Left colon (tissue), 2 donors: Measurements from ENCODE around the gene ANKRD49. TPM values are rescaled to one million over a fixed set of nuclear protein-coding genes. Genes with fewer than 3 reads are reported as not detected.

Experiments used
- ATAC-seq: fragments of 200-7000 bp; cut with Tn5 transposase; one replicate; pipeline ENCODE4 v1.9.1; 2020; ENCODE audit warnings: mild to moderate bottlenecking, moderate library complexity
- DNase-seq, 2 donors: peaks; one replicate each; pipeline ENCODE4 v3.0.0-alpha.2; 2020
- intact Hi-C, 2 donors: fragments of 100-400 bp; cut with DNase I in 1 of 2; cut with micrococcal nuclease in 1 of 2; formaldehyde crosslinking; loops; one replicate each; pipeline versions ENCODE4 v1.11.2 to v1.14.0; 2022; cut with DNase I, micrococcal nuclease
- long read RNA-seq: library from polyadenylated mRNA; unstranded; transcript quantifications from one replicate; pipeline ENCODE4 v2.0.0, GENCODE V29; 2021
- total RNA-seq, 2 donors: library from RNA; stranded (reverse); fragmentation: NEBNext Ultra II Directional; extraction: Animal tissue kit (Norgen Biotek cat#: 25700); gene quantifications; one replicate each; pipeline ENCODE4 v1.2.1, GENCODE V29; 2021
- donor health status: DM: no; HTN: no; CAD: no.
- donor health status: DM: yes; HTN: yes; CAD: no.

The ANKRD49 gene, protein sequence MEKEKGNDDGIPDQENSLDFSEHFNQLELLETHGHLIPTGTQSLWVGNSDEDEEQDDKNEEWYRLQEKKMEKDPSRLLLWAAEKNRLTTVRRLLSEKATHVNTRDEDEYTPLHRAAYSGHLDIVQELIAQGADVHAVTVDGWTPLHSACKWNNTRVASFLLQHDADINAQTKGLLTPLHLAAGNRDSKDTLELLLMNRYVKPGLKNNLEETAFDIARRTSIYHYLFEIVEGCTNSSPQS
- total RNA-seq, result 10 to 100 TPM; 11.7 to 13.8 TPM
- long read RNA-seq, transcript ANKRD49-210 (3 exons, 2,268 nt), result major isoform, 7 of 13 reads
- long read RNA-seq, partial matches to known transcripts, result 0 of 13 reads
- long read RNA-seq, other reads (novel, unspliced or antisense), result 2 of 13 reads

DNA sequence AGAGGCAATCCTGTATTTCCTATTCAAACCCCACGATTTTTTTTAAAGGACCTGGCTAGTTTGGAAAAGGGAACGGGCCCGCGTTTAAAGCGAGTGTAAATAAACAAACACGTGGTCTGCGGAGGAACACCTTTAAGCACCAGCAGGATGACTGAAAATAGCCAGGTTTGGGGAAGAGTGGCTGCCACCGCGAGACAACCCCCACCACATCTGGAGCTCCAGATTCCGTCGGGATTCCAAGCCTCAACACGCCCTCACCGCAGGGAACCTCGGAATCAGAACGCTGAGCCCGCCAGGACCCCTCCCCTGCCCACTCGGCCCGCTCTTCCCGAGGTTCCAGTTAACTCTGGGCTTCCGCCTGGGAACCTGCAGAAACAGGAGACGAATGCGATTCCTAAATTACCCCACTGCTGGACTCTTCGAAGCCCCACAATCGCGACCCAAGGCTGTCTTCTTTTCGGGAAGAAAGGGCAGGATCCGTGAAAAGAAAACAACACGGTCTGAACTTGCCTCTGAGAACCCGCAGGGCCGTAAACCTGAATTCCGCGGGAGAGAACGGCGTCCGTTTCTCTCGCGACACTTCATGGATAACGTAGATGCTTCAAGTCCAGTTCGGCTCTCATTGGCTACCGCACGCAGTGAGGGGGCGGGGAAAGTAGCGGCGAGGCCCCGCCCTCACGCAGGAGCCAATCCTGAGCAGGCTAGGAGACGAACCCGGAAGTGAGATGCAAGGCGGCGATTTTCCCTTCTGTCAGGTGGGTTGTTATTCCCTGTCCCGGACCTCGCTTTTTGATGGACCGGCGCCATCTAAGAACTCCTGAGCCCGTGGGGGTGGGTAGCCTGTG is at the start of gene ANKRD49, which contains the start of gene MRE11:
TSS of gene ANKRD49 (plus strand) at position 704 of the 845 bp plus-strand sequence. CDS start 2,710 bp downstream, outside the sequence.
TSS of gene MRE11 (minus strand) at position 564 of the 845 bp plus-strand sequence. CDS start 1,043 bp downstream, outside the sequence.
- intact Hi-C loops, result no loop called here
- DNase-seq (peak; percentile 97), ATAC-seq (peak; percentile 100)

DNA sequence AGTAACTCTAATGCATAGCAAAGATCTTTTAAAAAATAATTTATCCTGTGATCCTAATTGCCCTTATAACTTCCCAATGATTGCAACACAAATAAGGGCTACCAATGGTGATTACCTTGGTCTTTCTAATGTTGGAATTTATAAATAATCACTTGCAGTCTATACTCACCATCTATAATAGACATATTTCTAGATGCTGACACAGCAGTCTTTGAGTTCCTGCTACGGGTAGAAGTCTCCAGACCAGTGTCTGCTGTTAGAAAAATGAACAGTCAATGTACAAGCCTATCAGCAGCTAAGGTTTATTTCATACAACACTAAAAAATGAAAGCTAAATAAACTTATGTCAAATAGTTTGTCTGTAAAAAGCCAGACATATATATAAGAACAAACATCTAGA is 48.1 kb upstream of the ANKRD49 start:
- no peak for ATAC-seq
- intact Hi-C loops, result no loop called here
- DNase-seq, result no peak

DNA sequence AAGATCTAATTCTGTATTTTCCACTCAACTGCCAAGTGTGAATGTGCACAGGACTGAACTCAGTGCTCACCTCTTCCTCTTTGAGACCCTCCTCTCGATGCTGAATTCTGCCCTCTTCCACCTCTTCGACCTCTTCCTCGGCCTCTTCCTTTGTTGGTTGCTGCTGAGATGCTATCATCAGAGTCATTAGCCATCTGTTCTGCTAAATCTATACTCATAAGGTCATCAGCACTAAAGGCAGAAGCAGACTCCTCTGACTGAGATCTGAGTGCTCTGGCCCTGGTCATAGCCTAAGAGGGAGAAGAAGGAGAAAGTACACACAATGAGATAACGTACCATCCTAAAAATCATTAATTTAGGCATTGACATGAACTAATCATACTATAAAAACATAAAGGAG is 46.6 kb upstream of the ANKRD49 start:
- intact Hi-C loops, result no loop called here
- no peak for ATAC-seq
- no peak for DNase-seq

DNA sequence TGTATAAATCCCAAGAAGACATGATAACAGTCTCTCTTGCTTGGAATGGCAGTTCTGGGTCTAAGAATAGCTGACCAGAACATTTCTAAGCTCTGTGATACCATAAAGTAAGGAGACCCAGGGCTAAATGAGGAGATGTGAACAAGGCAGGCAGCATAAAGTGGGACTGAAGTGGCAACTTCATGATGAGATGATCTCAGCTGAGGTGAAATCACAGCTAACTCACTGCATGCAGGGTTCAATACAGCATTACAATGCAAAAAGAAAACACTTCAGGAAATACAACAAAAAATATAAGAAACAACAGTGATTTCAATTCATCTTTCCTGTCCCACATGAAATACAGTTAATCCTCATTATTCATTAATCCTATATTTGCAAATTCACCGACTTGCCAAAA is 44.8 kb upstream of the ANKRD49 start:
- DNase-seq (no peak), ATAC-seq (no peak)
- intact Hi-C loops, result no loop called here

DNA sequence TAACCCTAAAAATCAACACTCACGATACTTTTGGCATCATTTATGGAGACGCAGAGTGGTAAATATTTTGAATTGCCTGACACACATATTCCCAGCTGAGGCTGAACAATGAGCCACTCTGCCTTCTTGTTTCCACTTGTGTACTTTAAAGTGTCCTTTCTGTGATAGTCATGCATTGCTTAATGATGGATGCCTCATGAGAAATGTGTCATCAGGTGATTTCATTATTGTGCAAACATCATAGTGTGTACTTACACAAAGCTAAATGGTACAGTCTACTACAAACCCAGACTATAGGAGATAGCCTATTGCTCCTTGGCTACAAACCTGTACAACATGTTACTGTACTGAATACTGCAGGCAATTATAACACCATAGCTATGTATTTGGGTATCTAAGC is 44.3 kb upstream of the ANKRD49 start:
- intact Hi-C loops, result no loop called here
- ATAC-seq, result peak; percentile 21
- no peak for DNase-seq

DNA sequence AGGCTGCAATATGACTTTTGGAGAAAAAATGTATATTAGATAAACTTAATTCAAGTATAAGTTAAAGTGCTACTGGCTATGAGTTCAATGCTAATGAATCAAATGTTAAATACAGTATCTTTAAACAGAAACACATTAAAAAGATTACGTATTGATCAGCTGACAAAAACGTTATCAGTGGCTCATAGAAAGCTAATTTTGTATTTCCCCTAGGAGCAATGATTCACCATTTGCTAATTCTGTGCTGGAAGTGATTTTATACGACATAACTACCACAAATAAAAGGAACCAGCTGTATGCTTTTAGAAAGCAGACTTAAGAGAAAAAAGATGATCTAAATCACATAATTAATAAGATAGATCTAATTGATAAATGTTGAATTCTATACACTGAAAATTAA is 43.7 kb upstream of the ANKRD49 start:
- ATAC-seq (no peak), DNase-seq (no peak)
- intact Hi-C loops, result no loop called here

DNA sequence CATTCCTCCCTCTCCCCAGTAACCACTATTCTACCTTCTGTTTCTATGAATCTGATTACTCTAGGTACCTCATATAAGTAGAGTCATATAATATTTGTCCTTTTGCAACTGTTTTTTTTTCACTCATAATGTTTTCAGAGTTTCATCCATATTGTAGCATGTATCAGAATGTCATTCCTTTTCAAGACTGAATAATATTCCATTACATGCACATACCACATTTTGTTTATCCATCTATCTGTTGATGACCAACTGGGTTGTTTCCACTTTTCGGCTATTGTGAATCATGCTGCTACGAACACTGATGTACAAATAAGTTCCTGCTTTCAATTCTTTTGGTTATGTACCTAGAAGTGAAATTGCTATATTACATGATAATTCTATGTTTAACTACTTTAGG is 40.8 kb upstream of the ANKRD49 start:
- DNase-seq, result no peak
- ATAC-seq, result no peak
- intact Hi-C loops, result no loop called here

DNA sequence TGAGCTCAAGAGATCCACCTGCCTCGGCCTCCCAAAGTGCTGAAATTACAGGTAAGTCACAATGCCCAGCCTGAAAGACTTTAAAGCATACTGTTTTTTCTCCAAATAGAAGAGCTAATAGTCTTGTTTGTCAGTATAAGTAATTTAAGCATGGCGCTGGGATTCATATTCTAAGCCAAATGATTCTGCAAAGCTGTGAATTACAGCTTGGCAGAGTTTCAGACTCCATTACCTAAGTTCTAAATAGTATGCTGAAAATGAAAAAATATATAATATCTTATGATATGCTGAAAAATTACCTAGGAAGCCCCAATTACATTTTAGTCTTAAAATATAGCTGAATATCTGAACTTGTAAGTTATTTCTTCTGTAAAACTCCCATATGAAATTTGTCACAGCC is 39.5 kb upstream of the ANKRD49 start:
- no peak for DNase-seq
- intact Hi-C loops, result no loop called here
- no peak for ATAC-seq

DNA sequence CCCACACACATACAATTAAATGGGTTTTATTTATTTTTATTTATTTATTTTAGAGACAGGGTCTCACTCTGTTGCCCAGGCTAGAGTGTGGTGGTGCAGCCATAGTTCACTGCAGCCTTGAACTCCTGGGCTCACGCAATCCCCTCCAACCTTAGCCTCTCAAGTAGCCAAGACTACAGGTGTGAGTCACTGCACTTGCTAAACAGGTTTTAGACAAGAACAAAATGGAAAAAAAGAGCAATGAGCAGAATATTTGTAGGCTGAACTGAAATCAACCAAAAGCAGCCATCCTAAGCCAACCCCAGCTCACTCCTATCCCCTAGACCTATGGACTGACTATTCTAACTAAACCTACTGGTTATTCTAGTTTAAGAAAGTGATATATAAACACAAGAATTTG is 37.9 kb upstream of the ANKRD49 start:
- intact Hi-C loops, result no loop called here
- no peak for ATAC-seq

DNA sequence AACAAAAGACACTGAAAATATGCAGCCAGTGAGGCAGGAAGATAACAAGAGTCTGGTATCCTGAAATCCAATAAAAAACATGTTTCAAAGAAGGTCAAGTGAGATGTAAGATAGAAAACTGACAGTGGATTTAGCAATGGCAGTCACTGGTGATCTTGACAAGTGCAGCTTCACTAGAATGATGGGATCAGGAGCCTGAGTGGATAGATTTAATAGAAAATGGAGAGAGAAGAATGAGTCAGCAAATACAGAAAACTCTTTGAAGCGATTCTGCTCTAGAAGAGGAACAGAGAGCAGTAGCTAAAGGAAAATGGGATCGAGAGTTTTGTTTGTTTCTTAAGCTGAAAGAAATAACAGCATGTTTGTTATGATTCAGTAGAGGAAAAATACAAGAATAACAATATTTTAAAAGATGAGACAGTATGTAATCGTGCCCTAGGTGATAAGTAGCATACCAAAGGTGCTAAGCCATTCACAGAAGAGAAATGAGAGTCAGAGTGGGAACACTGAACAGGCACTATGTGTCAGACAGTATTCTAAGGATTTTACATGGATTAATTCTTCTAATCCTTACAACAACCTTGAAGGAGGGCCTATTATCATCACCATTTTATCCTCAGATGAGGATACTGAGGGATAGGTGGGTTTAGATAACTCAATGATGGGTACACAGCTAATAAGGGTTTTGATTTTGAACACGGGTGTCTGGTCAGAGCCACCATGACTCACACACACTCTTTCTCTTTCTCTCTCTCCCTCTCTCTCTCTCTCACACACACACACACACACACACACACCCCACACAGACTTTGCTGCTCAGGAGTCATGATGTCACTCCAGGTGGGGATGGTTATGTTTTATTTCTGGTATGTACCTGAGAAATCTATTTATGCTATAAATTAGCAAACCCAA is 36.4 kb upstream of the ANKRD49 start:
- no peak for DNase-seq

More for the DNA sequence above, 37.9 kb upstream of the ANKRD49 start:
- DNase-seq, result no peak

DNA sequence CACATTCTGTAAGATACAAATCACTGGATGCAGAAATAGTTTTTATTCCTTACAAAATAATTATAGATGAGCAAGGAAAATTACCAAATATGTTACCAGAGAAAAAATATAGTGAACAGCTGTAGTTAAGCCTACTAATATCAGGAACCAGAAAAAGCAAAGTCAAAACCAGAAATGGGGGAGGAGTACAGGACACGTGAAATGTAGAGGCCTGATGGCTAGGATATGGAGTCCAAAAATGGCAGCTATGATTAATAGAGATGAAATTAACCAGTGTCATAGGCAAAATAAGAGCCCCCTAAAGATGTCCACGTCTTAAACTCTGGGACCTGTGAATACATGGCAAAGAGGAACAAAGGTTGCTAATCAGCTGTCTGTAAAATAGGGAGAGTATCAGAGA is 34.2 kb upstream of the ANKRD49 start:
- intact Hi-C loops, result no loop called here
- ATAC-seq (no peak), DNase-seq (no peak)

More for the DNA sequence above, 36.4 kb upstream of the ANKRD49 start:
- intact Hi-C loops, result no loop called here
- ATAC-seq, result no peak

DNA sequence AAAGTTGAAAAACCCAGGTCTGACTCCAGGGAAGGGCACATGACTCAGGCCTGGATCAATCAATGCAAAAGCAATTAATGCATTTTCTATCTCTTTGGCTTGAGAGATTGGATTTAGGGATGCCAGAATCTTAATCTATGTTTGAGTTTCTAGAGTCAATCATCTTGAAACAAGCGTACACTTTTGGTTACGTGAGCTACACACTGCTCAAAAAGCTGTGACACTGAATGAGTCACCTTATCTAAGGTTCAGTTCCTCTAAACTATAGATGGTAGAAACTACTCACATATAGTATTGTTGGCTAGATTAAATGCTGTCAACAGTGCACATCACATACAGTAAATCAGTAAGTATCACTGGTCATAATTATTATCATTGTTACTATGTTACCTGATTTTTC is 24.4 kb upstream of the ANKRD49 start:
- ATAC-seq (no peak), DNase-seq (no peak)
- intact Hi-C loops, result no loop called here

DNA sequence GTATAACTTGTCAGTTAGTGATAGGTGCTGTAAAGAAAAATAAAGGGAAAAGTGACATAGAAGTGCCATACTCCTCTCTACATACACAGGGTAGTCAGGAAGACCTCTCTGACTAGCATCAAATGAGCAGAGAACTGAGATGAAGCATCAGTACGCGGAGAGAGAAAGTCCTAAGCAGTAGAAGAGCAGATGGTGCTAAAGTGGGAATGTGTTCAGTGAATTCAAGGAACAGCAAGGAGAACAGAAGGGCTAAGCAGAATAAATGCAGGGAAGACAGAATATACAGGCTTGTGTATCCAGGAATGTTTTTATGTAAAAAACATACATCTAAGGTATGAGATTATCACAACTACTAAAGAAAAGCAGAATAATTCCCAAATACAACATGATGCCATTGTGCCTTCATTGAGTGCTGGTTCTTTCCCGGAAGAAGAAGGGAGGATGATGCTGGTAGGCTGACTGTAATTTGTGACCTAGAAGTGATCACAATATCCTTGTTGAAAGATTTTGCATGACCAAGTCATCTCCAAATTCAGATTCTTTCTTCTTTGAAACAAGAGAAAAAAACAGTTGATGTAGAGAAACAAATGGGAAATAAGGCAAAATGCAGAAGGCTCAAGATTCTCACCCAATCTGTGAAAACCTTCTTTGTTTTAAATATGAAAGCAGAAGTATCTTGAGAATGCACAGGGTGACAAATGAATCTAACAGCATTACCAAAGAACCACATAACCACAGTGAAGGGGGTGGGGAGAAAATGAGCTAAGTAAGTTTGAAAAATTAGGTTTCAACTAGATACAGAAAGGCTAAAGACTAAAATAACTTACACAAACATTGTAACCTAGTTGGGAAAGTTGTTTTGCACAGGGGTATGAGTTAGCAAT is 20.6 kb upstream of the ANKRD49 start:
- no peak for ATAC-seq
- DNase-seq, result no peak
- intact Hi-C loops, result no loop called here

DNA sequence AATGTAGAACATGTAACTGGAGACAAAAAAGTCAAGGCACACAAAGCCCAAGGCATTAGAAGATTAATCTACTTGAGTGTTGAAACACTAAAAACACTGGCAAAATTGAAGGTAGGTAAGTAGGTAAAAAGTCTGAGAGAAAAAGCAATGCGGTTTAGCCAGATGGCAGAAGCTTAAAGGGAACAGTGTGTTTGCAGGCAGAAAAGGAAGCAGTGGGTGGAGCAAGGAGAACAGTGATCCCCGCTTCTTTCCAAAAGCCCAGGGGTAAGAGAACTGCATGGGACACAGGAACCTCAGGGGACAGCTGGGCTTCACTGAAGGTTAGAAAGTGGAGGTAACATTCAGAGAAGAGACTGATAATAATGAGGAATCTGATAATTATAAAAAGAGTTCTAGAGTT is 16.2 kb upstream of the ANKRD49 start:
- no peak for DNase-seq
- no peak for ATAC-seq
- intact Hi-C loops, result no loop called here

DNA sequence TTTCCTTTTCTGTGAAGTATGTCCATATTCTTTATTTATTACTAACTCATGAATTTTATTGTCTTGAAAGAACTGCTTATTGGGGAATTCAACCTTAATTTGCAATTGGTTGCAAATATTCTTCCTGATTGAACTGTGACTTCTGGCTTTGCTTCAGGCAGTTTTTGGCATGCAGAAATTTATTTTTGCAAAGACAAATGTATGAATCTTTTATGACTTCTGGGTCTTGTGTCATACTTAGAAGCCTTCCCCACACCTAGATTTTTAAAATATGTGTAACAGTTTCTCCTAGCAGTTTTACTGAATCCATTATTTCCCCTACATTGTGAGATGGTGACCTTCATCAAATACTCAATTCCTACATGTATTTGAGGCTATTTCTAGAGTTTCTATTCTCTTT is 12.4 kb upstream of the ANKRD49 start:
- no peak for DNase-seq
- ATAC-seq, result no peak
- intact Hi-C loops, result no loop called here

DNA sequence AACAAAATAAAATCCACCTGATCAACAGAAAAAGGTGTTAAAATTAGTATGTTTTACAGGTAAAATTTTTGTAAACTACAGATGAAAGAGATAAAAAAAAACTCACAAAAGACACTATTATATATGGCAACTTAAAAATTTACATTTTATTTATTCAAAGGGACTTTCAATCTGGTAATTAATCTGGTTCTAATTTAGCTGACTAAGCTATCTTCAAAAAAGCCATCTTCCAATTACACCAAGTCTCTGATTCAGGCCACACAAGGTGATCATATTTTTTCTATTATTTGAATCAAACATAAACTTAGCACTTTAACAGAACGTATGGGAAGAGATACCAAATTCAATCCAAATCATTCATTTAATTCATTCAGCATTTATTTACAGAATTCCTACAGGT is 7.7 kb upstream of the ANKRD49 start:
- ATAC-seq (no peak), DNase-seq (no peak)
- intact Hi-C loops, result no loop called here

DNA sequence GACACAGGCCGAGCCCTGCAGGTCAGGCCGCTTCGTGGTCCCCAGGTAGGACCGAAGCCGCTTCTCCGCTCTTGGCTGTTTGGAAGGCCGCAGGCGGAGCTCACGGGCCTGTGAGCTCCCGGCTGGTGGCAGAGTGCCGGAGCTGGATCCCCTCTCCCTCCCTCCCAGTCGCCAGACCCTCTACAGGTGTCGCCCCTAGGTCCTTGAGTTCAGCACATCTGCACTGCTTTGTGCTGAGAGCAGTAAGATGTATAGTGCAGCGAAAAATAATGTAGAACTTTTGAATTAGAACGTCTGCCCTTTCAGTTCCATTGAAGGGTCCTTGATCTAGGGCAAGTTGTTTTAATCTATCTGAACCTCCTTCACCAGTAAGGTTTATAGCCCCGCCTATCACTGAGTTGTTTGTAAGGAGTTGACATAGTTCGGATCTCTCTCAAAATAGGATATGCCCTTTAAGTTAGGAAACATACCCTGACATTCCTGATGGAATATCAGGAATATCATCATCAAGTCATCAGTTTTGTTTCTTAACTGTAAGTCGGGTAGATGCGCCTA is 419 bp downstream of the ANKRD49 start:
- intact Hi-C loops, result no loop called here
- DNase-seq (no peak), ATAC-seq (peak; percentile 60)

DNA sequence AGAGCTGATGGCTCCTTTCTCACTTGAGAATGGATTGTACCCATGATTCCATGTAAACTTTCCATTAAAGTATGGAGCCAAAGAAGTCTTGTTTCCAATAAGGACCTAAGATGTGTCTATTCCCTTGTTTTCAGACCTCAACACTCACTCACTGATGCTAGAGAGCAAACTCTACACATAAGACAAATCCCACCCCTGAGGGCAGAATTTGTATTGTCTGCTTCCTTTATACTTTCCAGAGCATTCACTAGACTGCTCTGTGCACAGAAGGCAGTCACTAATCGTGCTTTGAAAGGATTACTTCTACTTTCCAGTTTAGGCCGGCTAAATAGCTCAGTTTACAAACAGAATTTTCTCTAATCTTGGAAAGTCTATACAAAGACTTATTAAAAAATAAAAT is 6.4 kb downstream of the ANKRD49 start:
- ATAC-seq (no peak), DNase-seq (no peak)
- intact Hi-C loops, result no loop called here
